Muscle layer of colon (tissue), 2 donors: ENCODE results near the gene ADGRF4.

Experiments
- H3K27ac ChIP-seq: one replicate; pipeline ENCODE4 v1.7.0; 2013; ENCODE audit warnings: low read depth, mild to moderate bottlenecking, low read length, moderate library complexity
- H3K27me3 ChIP-seq, 2 donors: one replicate each; pipeline ENCODE4 v1.7.0; 2013; ENCODE audit warnings: low read length in 2 of 2, mild to moderate bottlenecking in 2 of 2; ENCODE audit not compliant: insufficient read depth in 2 of 2, control insufficient read depth in 1 of 2
- H3K36me3 ChIP-seq: one replicate; pipeline ENCODE4 v1.7.0; 2013; ENCODE audit warnings: mild to moderate bottlenecking, low read length; ENCODE audit not compliant: insufficient read depth
- H3K4me1 ChIP-seq: one replicate; pipeline ENCODE4 v1.7.0; 2013; ENCODE audit warnings: mild to moderate bottlenecking, low read length; ENCODE audit not compliant: insufficient read depth
- H3K4me3 ChIP-seq, 2 donors: one replicate each; pipeline ENCODE4 v1.7.0; 2013; ENCODE audit warnings: low read length in 2 of 2, low read depth in 1 of 2, mild to moderate bottlenecking in 1 of 2, moderate library complexity in 1 of 2
- H3K9ac ChIP-seq: one replicate; pipeline ENCODE4 v1.7.0; 2013; ENCODE audit warnings: low read length
- H3K9me3 ChIP-seq: one replicate; pipeline ENCODE4 v1.7.0; 2013; ENCODE audit warnings: mild to moderate bottlenecking, low read length
- donor health status: abdominal sarcoma.
- donor health status: Adenocarcinoma of cecum.

The ADGRF4 gene

GRCh38 chr6:47698342-47698787, at the start of gene ADGRF4:
ADGRF4 (plus strand) TSS chr6:47698580; CDS start chr6:47707246, 8,666 bp downstream.
- no peaks in the 10 kb centered on the region for H3K27me3 ChIP-seq
- no peak within 1 kb of the TSS for H3K9ac ChIP-seq
- H3K9me3 ChIP-seq: no peaks in the 10 kb centered on the region
- H3K36me3 ChIP-seq: no peaks in the 10 kb centered on the region
- no peak within 1 kb of the TSS for H3K27ac ChIP-seq
- H3K4me3 ChIP-seq: no peak within 1 kb of the TSS
- no peaks in the 10 kb centered on the region for H3K4me1 ChIP-seq

GRCh38 chr6:47650553-47651432, 47.6 kb upstream of the ADGRF4 start:
- Histone ChIP-seq H3K4me1 (no peaks in the 10 kb centered on the region), H3K9ac (no peak overlapping the region), H3K9me3 (no peaks in the 10 kb centered on the region), H3K27ac (no peak overlapping the region), H3K4me3 (no peak overlapping the region), H3K36me3 (no peaks in the 10 kb centered on the region), H3K27me3 (no peaks in the 10 kb centered on the region)

GRCh38 chr6:47651505-47651944, 46.9 kb upstream of the ADGRF4 start:
- H3K4me1 ChIP-seq: no peaks in the 10 kb centered on the region
- H3K9ac ChIP-seq: no peak overlapping the region
- no peaks in the 10 kb centered on the region for H3K9me3 ChIP-seq
- no peaks in the 10 kb centered on the region for H3K27me3 ChIP-seq
- no peaks in the 10 kb centered on the region for H3K36me3 ChIP-seq
- H3K27ac ChIP-seq: no peak overlapping the region
- no peak overlapping the region for H3K4me3 ChIP-seq

GRCh38 chr6:47653706-47654105, 44.7 kb upstream of the ADGRF4 start:
- Histone ChIP-seq H3K4me3 (no peak overlapping the region), H3K4me1 (no peaks in the 10 kb centered on the region), H3K36me3 (no peaks in the 10 kb centered on the region), H3K9ac (no peak overlapping the region), H3K9me3 (no peaks in the 10 kb centered on the region), H3K27ac (no peak overlapping the region), H3K27me3 (no peaks in the 10 kb centered on the region)

- Histone ChIP-seq H3K4me3 (no peak overlapping the region), H3K27ac (no peak overlapping the region), H3K4me1 (no peaks in the 10 kb centered on the region), H3K27me3 (no peaks in the 10 kb centered on the region), H3K36me3 (no peaks in the 10 kb centered on the region), H3K9ac (no peak overlapping the region), H3K9me3 (no peaks in the 10 kb centered on the region)
These were observed 44.1 kb upstream of the ADGRF4 start for GRCh38 chr6:47654255-47654654.

GRCh38 chr6:47655719-47656595, 42.4 kb upstream of the ADGRF4 start:
- H3K9me3 ChIP-seq: no peaks in the 10 kb centered on the region
- H3K36me3 ChIP-seq: no peaks in the 10 kb centered on the region
- no peak overlapping the region for H3K9ac ChIP-seq
- H3K27ac ChIP-seq: no peak overlapping the region
- H3K4me1 ChIP-seq: no peaks in the 10 kb centered on the region
- H3K27me3 ChIP-seq: no peaks in the 10 kb centered on the region
- H3K4me3 ChIP-seq: no peak overlapping the region

GRCh38 chr6:47661960-47662359, 36.4 kb upstream of the ADGRF4 start:
- H3K36me3 ChIP-seq: no peaks in the 10 kb centered on the region
- no peaks in the 10 kb centered on the region for H3K9me3 ChIP-seq
- no peaks in the 10 kb centered on the region for H3K27me3 ChIP-seq
- no peaks in the 10 kb centered on the region for H3K4me1 ChIP-seq
- no peak overlapping the region for H3K4me3 ChIP-seq
- no peak overlapping the region for H3K27ac ChIP-seq
- no peak overlapping the region for H3K9ac ChIP-seq

GRCh38 chr6:47663462-47664216, 34.7 kb upstream of the ADGRF4 start:
- no peaks in the 10 kb centered on the region for H3K36me3 ChIP-seq
- no peak overlapping the region for H3K27ac ChIP-seq
- H3K4me3 ChIP-seq: no peak overlapping the region
- no peaks in the 10 kb centered on the region for H3K4me1 ChIP-seq
- H3K9me3 ChIP-seq: no peaks in the 10 kb centered on the region
- H3K9ac ChIP-seq: no peak overlapping the region
- no peaks in the 10 kb centered on the region for H3K27me3 ChIP-seq

- no peaks in the 10 kb centered on the region for H3K9me3 ChIP-seq
- no peaks in the 10 kb centered on the region for H3K36me3 ChIP-seq
- no peak overlapping the region for H3K9ac ChIP-seq
- H3K27me3 ChIP-seq: no peaks in the 10 kb centered on the region
- no peak overlapping the region for H3K4me3 ChIP-seq
- no peak overlapping the region for H3K27ac ChIP-seq
- no peaks in the 10 kb centered on the region for H3K4me1 ChIP-seq
These were observed 33.3 kb upstream of the ADGRF4 start for GRCh38 chr6:47665112-47665511.

GRCh38 chr6:47669684-47670513, 28.5 kb upstream of the ADGRF4 start:
- Histone ChIP-seq H3K36me3 (no peaks in the 10 kb centered on the region), H3K9me3 (no peaks in the 10 kb centered on the region), H3K9ac (no peak overlapping the region), H3K27me3 (no peaks in the 10 kb centered on the region), H3K4me3 (no peak overlapping the region), H3K27ac (no peak overlapping the region), H3K4me1 (no peaks in the 10 kb centered on the region)
